ENCODE results near the gene ARMC9. TPM values are rescaled to one million over a fixed set of nuclear protein-coding genes. Genes with fewer than 3 reads are reported as not detected.

The ARMC9 gene
- total and polyA plus RNA-seq, 2 donors = 13.5 to 25.9 TPM

- DNase-seq (ENCODE audit: extremely low spot score) = no peak
- no peaks in the 10 kb centered on the region for H3K36me3 ChIP-seq (ENCODE audit: insufficient read depth)
- H3K4me1 ChIP-seq (ENCODE audit: insufficient read depth) = no peaks in the 10 kb centered on the region
- 74% methylated on average over 4 of the region's 4 CpGs for WGBS
- H3K27ac ChIP-seq (ENCODE audit: low read depth) = no peak overlapping the region
- no peak overlapping the region for H3K4me3 ChIP-seq (ENCODE audit: low read depth, low read length)
Measured at GRCh38 chr2:231318436-231318835, 120.0 kb downstream of the ARMC9 start.

- 95% methylated on average over 2 of the region's 2 CpGs for WGBS
- Histone ChIP-seq H3K36me3 (ENCODE audit: insufficient read depth) (no peaks in the 10 kb centered on the region), H3K4me1 (ENCODE audit: insufficient read depth) (no peaks in the 10 kb centered on the region), H3K4me3 (ENCODE audit: low read depth, low read length) (no peak overlapping the region), H3K27ac (ENCODE audit: low read depth) (no peak overlapping the region)
- DNase-seq (ENCODE audit: extremely low spot score) = no peak
Measured at GRCh38 chr2:231318954-231319353, 120.5 kb downstream of the ARMC9 start.

GRCh38 chr2:231319867-231320266, 121.4 kb downstream of the ARMC9 start:
- no peak overlapping the region for H3K4me3 ChIP-seq (ENCODE audit: low read depth, low read length)
- H3K27ac ChIP-seq (ENCODE audit: low read depth) = no peak overlapping the region
- no peak for DNase-seq (ENCODE audit: extremely low spot score)
- H3K4me1 ChIP-seq (ENCODE audit: insufficient read depth) = no peaks in the 10 kb centered on the region
- no peaks in the 10 kb centered on the region for H3K36me3 ChIP-seq (ENCODE audit: insufficient read depth)
- 79% methylated on average over 1 of the region's 1 CpG for WGBS

DNA sequence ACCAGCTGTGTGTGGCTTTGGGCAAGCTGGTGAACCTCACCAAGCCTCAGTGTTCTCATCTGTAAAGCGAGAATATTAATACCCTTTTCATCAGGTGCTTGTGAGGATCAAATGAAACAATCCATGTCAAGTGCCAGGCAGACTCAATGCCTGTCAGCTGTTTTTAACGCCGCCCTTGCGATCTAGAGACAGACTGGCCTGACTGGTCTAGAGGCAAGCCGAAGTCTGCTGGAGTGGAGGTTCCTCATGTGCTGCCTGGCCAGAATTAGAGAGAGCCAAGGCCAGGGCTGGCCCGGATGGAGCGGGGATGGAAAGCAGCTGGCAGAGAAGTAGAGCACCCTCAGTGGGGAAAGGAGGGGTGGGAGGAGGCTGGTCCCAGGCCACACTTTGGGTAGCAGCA, 122.6 kb downstream of the ARMC9 start:
- Histone ChIP-seq H3K27ac (ENCODE audit: low read depth) (no peak overlapping the region), H3K4me1 (ENCODE audit: insufficient read depth) (no peaks in the 10 kb centered on the region), H3K36me3 (ENCODE audit: insufficient read depth) (no peaks in the 10 kb centered on the region), H3K4me3 (ENCODE audit: low read depth, low read length) (no peak overlapping the region)
- 69% methylated on average over 7 of the region's 7 CpGs for WGBS
- DNase-seq (ENCODE audit: extremely low spot score) = no peak

DNA sequence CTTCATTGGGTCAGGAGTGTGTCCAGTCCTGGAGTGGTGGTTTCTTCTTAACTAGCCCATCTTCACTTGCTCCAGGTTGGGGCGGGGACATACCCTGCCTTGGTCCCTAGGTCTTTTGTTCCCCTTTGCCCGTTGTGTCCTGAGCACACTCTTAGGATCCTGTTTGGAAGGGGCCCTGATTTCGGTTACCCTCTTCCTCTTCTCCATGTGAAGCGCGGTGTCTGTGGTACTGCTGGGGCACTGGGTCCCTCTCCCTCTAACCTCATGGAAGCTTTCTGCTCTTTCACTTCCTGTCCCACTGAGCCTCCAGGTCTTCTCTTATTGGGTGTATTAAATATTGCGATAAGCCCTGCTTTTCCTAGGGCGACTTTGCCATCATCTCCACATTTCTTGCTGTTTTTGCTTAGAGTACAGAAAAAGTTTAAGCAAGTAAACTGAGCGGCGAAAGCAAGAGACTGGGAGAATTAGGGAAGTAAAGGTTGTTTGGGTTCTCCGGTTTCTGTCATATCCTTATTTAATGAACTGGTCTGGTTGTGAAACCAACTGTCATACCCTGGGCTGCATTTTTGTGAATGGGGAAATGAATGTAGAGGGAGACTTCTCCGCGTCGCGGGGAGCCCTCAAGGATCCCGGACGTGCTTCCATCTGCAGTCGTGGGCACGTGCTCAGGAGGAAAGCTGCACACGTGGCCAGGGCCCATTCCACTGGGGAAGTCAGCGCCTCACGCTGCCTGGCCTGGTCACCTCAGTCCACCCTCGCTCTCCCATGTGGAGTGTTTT, 123.3 kb downstream of the ARMC9 start:
- Histone ChIP-seq H3K4me1 (ENCODE audit: insufficient read depth) (no peaks in the 10 kb centered on the region), H3K4me3 (ENCODE audit: low read depth, low read length) (no peak overlapping the region), H3K36me3 (ENCODE audit: insufficient read depth) (no peaks in the 10 kb centered on the region), H3K27ac (ENCODE audit: low read depth) (no peak overlapping the region)
- 86% methylated on average over 22 of the region's 22 CpGs for WGBS
- DNase-seq (ENCODE audit: extremely low spot score) = no peak

DNA sequence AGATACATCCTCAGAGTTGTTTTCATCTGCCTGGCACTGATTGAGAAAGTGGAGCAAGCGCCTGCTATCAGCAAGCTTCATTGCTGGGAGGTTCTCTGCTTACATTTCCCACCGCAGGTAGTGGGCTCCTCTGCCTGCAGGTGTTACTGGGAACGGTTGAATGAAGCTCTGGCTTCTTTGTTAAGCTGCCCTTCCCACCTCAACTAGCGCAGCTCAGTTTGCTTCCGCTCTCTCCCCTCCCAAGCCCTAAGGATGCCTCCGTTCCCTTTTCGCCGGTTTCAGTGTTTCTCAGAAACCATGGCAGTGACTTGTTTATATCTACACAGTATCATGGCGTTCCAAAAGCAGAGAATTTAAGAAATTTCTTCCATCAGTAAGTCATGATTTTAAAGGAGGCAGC, 124.9 kb downstream of the ARMC9 start:
- H3K27ac ChIP-seq (ENCODE audit: low read depth) = no peak overlapping the region
- no peak for DNase-seq (ENCODE audit: extremely low spot score)
- no peak overlapping the region for H3K4me3 ChIP-seq (ENCODE audit: low read depth, low read length)
- no peaks in the 10 kb centered on the region for H3K36me3 ChIP-seq (ENCODE audit: insufficient read depth)
- no peaks in the 10 kb centered on the region for H3K4me1 ChIP-seq (ENCODE audit: insufficient read depth)
- 86% methylated on average over 9 of the region's 9 CpGs for WGBS

DNA sequence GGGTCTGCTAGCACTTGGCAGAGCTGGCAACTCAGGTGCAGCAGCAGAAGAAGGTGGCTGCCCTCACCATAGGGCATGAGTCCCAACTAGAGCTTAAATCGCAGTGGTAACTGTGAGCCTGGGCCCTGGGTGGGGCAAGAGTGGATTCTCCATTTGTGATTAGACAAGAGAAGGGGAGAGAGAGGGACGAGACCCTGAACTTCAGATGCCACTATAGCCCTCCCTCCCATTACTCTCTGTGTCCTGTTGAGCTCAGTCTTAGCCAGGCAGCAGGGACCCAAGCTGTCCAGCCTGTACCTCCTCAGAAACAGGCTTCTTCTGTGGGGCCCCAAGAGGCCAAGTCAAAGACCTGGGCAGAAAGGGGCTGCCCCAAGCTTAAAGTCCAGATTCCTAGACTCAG, 127.4 kb downstream of the ARMC9 start:
- 97% methylated on average over 2 of the region's 2 CpGs for WGBS
- no peak overlapping the region for H3K4me3 ChIP-seq (ENCODE audit: low read depth, low read length)
- DNase-seq (ENCODE audit: extremely low spot score) = no peak
- H3K4me1 ChIP-seq (ENCODE audit: insufficient read depth) = no peaks in the 10 kb centered on the region
- H3K36me3 ChIP-seq (ENCODE audit: insufficient read depth) = no peaks in the 10 kb centered on the region
- H3K27ac ChIP-seq (ENCODE audit: low read depth) = no peak overlapping the region

DNA sequence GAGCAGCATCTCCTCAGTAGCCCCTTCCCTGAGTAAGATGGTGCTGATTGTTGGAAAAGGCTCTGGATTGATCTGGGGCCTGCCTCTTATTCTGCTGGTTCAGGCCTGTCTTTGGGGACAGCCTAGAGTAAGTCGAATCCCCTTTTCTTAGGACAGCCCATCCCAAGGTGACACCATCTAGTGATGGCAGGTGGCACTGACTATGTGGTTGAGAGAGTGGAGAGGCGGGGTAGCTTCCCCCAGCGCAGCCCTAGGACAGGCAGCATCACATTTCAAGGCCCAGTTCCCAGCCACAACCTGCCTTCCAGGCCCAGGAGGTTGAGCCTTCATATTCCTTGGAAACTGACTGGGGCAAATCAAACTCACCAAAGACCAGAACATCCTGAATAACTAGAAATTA, 128.0 kb downstream of the ARMC9 start:
- DNase-seq (ENCODE audit: extremely low spot score) = no peak
- Histone ChIP-seq H3K36me3 (ENCODE audit: insufficient read depth) (no peaks in the 10 kb centered on the region), H3K27ac (ENCODE audit: low read depth) (no peak overlapping the region), H3K4me1 (ENCODE audit: insufficient read depth) (no peaks in the 10 kb centered on the region), H3K4me3 (ENCODE audit: low read depth, low read length) (no peak overlapping the region)
- WGBS = 94% methylated on average over 3 of the region's 3 CpGs

- Histone ChIP-seq H3K27ac (ENCODE audit: low read depth) (no peak overlapping the region), H3K4me1 (ENCODE audit: insufficient read depth) (no peaks in the 10 kb centered on the region), H3K36me3 (ENCODE audit: insufficient read depth) (peaks cover 1% of the 10 kb centered on the region), H3K4me3 (ENCODE audit: low read depth, low read length) (no peak overlapping the region)
- no peak for DNase-seq (ENCODE audit: extremely low spot score)
- 97% methylated on average over 8 of the region's 8 CpGs for WGBS
Measured at GRCh38 chr2:231330311-231330710, 131.9 kb downstream of the ARMC9 start.

DNA sequence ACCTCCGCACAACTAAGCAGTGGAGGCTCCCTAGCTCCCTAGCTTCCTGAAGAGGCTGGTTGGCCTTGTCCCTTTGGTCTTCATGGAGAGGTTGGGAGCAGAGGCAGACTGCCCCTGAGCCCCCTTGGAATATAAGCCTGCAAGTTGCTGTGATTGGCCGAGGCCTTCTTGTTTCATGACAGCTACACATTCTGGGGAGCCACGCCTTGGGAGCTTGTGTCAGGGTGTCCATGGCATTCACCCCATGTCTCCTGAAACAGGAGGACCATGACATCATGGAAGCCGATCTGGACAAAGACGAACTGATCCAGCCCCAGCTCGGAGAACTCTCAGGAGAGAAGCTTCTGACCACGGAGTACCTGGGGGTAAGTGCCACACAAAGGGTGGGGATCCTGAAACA, 133.1 kb downstream of the ARMC9 start:
- no peaks in the 10 kb centered on the region for H3K4me1 ChIP-seq (ENCODE audit: insufficient read depth)
- 98% methylated on average over 7 of the region's 7 CpGs for WGBS
- H3K27ac ChIP-seq (ENCODE audit: low read depth) = no peak overlapping the region
- H3K36me3 ChIP-seq (ENCODE audit: insufficient read depth) = peaks cover 1% of the 10 kb centered on the region
- no peak overlapping the region for H3K4me3 ChIP-seq (ENCODE audit: low read depth, low read length)
- no peak for DNase-seq (ENCODE audit: extremely low spot score)

- no peak overlapping the region for H3K27ac ChIP-seq (ENCODE audit: low read depth)
- H3K4me1 ChIP-seq (ENCODE audit: insufficient read depth) = no peaks in the 10 kb centered on the region
- no peak overlapping the region for H3K4me3 ChIP-seq (ENCODE audit: low read depth, low read length)
- DNase-seq (ENCODE audit: extremely low spot score) = no peak
- H3K36me3 ChIP-seq (ENCODE audit: insufficient read depth) = peaks cover 1% of the 10 kb centered on the region
- WGBS = 97% methylated on average over 6 of the region's 6 CpGs
Measured at GRCh38 chr2:231332388-231332787, 134.0 kb downstream of the ARMC9 start.

DNA sequence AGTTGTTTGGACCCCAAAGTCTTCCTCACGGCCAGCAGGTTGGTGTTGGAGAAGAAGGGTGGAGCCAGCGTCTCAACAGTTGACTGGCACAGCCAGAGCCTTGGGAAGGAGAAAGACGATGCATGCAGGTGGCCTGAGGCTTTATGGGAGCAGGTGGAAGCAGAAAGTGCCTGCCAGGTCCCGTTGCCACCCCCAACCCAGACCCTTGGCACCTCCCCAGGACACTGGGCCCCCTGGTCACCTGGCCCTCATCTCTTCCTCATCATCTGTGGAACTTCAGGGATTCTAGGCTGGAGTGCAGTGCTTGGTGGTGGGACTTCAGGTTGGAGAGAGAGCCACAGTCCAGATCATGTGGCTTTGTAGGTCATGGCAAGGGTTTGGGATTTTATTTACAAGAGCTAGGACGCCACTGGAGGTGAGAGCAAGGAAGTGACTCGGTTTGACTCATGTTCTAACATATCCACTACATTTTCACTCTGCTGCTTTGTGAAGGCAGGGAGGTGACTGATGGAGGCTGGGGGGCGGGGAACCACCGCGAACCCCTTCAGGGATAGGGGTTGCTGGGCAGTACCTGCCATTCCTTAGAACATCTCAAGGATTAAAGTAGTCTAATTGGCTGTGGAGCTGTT, 134.6 kb downstream of the ARMC9 start:
- DNase-seq (ENCODE audit: extremely low spot score) = no peak
- H3K4me3 ChIP-seq (ENCODE audit: low read depth, low read length) = no peak overlapping the region
- no peak overlapping the region for H3K27ac ChIP-seq (ENCODE audit: low read depth)
- no peaks in the 10 kb centered on the region for H3K4me1 ChIP-seq (ENCODE audit: insufficient read depth)
- H3K36me3 ChIP-seq (ENCODE audit: insufficient read depth) = peaks cover 1% of the 10 kb centered on the region
- WGBS = 95% methylated on average over 9 of the region's 9 CpGs

DNA sequence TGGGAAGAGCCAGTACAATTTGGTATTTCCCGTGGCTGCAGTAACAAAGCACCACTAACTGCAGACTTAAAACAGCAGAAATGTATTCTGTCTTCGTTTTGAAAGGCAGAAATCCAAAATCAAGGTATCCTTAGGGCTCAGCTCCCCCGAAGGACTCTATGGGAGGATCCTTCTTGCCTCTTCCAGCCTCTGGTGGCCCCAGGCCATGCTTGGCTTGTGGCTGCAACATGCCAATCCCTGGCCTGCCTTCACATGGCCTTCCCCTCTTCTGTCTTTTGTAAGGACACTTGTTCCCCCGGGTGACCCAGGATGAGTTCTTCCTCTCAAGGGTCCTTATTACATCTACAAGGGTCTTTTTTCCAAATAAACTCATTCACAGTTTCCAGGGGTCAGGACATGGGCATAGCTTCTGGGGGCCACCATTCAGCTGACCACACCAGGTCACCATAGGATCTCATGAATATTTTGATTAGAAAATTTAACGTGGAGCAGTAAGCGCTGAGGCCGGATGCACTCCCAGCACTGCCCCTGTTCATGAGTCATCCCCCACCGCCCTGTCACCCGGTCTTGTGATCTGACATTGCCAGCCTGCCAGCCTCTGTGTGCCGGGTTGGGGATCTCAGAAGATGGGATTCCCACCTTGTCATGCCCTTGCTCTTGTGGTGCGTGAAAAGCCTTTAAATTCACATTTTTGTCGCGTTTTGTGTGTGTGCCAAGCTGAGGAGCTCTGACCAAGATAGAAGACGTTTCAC, 135.9 kb downstream of the ARMC9 start:
- 86% methylated on average over 14 of the region's 14 CpGs for WGBS
- no peak for DNase-seq (ENCODE audit: extremely low spot score)
- Histone ChIP-seq H3K4me1 (ENCODE audit: insufficient read depth) (no peaks in the 10 kb centered on the region), H3K36me3 (ENCODE audit: insufficient read depth) (peaks cover 1% of the 10 kb centered on the region), H3K4me3 (ENCODE audit: low read depth, low read length) (no peak overlapping the region), H3K27ac (ENCODE audit: low read depth) (no peak overlapping the region)

DNA sequence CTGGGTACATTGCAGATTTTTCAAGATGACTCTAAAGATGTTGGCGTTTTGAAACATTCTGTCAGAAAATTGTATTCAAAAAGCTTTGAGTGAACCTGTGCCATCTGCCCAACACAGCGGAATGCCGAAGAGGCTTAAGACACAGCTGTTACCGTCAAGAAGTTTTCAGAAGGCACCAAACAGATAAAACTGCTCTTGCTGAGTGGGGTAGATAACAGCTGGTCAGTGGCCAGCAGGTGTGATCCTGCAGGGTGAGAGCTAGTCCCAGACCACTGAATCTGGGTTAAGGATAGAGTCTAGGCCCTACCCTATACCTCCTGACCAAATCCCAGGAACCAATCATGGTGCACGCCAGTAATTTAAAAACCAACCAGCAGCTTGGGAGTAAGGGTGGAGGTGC, 136.6 kb downstream of the ARMC9 start:
- 97% methylated on average over 5 of the region's 5 CpGs for WGBS
- Histone ChIP-seq H3K36me3 (ENCODE audit: insufficient read depth) (peaks cover 1% of the 10 kb centered on the region), H3K4me1 (ENCODE audit: insufficient read depth) (no peaks in the 10 kb centered on the region), H3K27ac (ENCODE audit: low read depth) (no peak overlapping the region), H3K4me3 (ENCODE audit: low read depth, low read length) (no peak overlapping the region)
- DNase-seq (ENCODE audit: extremely low spot score) = no peak

All from urinary bladder (tissue), 4 donors.